Esophagus (tissue), 2 donors: ENCODE results near the gene FAM163B. TPM values are rescaled to one million over a fixed set of nuclear protein-coding genes. Genes with fewer than 3 reads are reported as not detected.

Experiments
- H3K27ac ChIP-seq, 2 donors: one replicate each; pipeline ENCODE4 v1.5.1; 2013; ENCODE audit warnings: low read depth in 2 of 2, mild to moderate bottlenecking in 2 of 2, inconsistent platforms in 1 of 2, low read length in 1 of 2, moderate library complexity in 1 of 2
- H3K27me3 ChIP-seq, 2 donors: one replicate each; pipeline ENCODE4 v1.6.1; 2013; ENCODE audit warnings: low read length in 2 of 2, control low read depth in 1 of 2, mild to moderate bottlenecking in 1 of 2; ENCODE audit not compliant: insufficient read depth in 2 of 2, control insufficient read depth in 1 of 2
- H3K36me3 ChIP-seq, 2 donors: one replicate each; pipeline ENCODE4 v1.6.1; 2013; ENCODE audit warnings: low read length in 1 of 2; ENCODE audit not compliant: control insufficient read depth in 2 of 2, insufficient read depth in 2 of 2
- H3K4me1 ChIP-seq, 2 donors: one replicate each; pipeline ENCODE4 v1.6.1; 2013; ENCODE audit warnings: low read length in 1 of 2; ENCODE audit not compliant: control insufficient read depth in 2 of 2, insufficient read depth in 2 of 2
- H3K4me3 ChIP-seq, 2 donors: one replicate each; pipeline ENCODE4 v1.5.1; 2013; ENCODE audit warnings: low read length in 2 of 2, mild to moderate bottlenecking in 2 of 2, low read depth in 1 of 2, moderate library complexity in 1 of 2
- H3K9me3 ChIP-seq, 2 donors: one replicate each; pipeline ENCODE4 v1.6.1; 2013; ENCODE audit warnings: mild to moderate bottlenecking in 2 of 2, low read depth in 1 of 2, low read length in 1 of 2, moderate library complexity in 1 of 2; ENCODE audit not compliant: control insufficient read depth in 2 of 2, insufficient read depth in 1 of 2
- WGBS, 2 donors: extraction: QIAGEN DNeasy Blood & Tissue Kit; methylation state at CpG; one replicate each; pipeline ENCODE4 v1.1.7; 2013; 5-methylcytosine and 5-hydroxymethylcytosine counted together
- polyA plus RNA-seq, 2 donors: library from polyadenylated mRNA; stranded (reverse); fragments of 200-250 nt; gene quantifications; one replicate each; pipeline ENCODE4 v1.2.3, GENCODE V29; 2013
- donor health status: healthy with polysubstance abuse.
- donor health status: Bipolar disorder and iron deficiency.

Gene FAM163B
- polyA plus RNA-seq, 2 donors, result not detected

- H3K9me3 ChIP-seq, result no peaks in the 10 kb centered on the region
- H3K4me1 ChIP-seq, result peaks cover 2 to 7% of the 10 kb centered on the region in 2 donors
- WGBS, 2 donors, result 91% methylated on average over 9 of the region's 9 CpGs
- no peak overlapping the region for H3K4me3 ChIP-seq
- no peaks in the 10 kb centered on the region for H3K27me3 ChIP-seq
- H3K36me3 ChIP-seq, result no peaks in the 10 kb centered on the region
- H3K27ac ChIP-seq, result no peak overlapping the region
These were observed 72.7 kb downstream of the FAM163B start for GRCh38 chr9:133536536-133536935.

- no peak overlapping the region for H3K27ac ChIP-seq
- no peaks in the 10 kb centered on the region for H3K27me3 ChIP-seq
- no peaks in the 10 kb centered on the region for H3K9me3 ChIP-seq
- H3K36me3 ChIP-seq, result no peaks in the 10 kb centered on the region
- H3K4me1 ChIP-seq, result peaks cover 2 to 7% of the 10 kb centered on the region in 2 donors
- WGBS, 2 donors, result 78 to 86% methylated on average over 11 of the region's 11 CpGs
- H3K4me3 ChIP-seq, result no peak overlapping the region
These were observed 73.1 kb downstream of the FAM163B start for GRCh38 chr9:133536080-133536479.

GRCh38 chr9:133535306-133535877 lies 73.8 kb downstream of the FAM163B start:
- Histone ChIP-seq H3K36me3 (no peaks in the 10 kb centered on the region), H3K9me3 (no peaks in the 10 kb centered on the region), H3K27ac (no peak overlapping the region), H3K27me3 (no peaks in the 10 kb centered on the region), H3K4me3 (no peak overlapping the region), H3K4me1 (peaks cover 2 to 7% of the 10 kb centered on the region in 2 donors)
- 53 to 55% methylated on average over 11 to 13 of the region's 13 CpGs for WGBS, 2 donors

GRCh38 chr9:133534346-133535291 lies 74.6 kb downstream of the FAM163B start, which contains the start of gene ADAMTSL2:
ADAMTSL2 (plus strand) TSS chr9:133534704; CDS start chr9:133536713, 2,009 bp downstream.
- Histone ChIP-seq H3K27me3 (no peaks in the 10 kb centered on the region), H3K27ac (no peak within 1 kb of the TSS)

GRCh38 chr9:133533857-133534256 lies 75.3 kb downstream of the FAM163B start:
- no peak overlapping the region for H3K27ac ChIP-seq
- H3K36me3 ChIP-seq, result no peaks in the 10 kb centered on the region
- no peaks in the 10 kb centered on the region for H3K9me3 ChIP-seq
- H3K4me1 ChIP-seq, result peaks cover 2 to 8% of the 10 kb centered on the region in 2 donors
- H3K27me3 ChIP-seq, result no peaks in the 10 kb centered on the region
- H3K4me3 ChIP-seq, result no peak overlapping the region
- 40 to 51% methylated on average over 8 to 9 of the region's 9 CpGs for WGBS, 2 donors

More at GRCh38 chr9:133534346-133535291, 74.6 kb downstream of the FAM163B start, which contains the start of gene ADAMTSL2:
- 4 to 6% methylated on average over 59 to 70 of the region's 70 CpGs for WGBS, 2 donors
- no peaks in the 10 kb centered on the region for H3K9me3 ChIP-seq
- H3K4me1 ChIP-seq, result peaks cover 2 to 7% of the 10 kb centered on the region in 2 donors
- H3K4me3 ChIP-seq, result peak within 1 kb of the TSS in 1 of 2 donors; percentile 33
- H3K36me3 ChIP-seq, result no peaks in the 10 kb centered on the region

- Histone ChIP-seq H3K27ac (no peak overlapping the region), H3K27me3 (no peaks in the 10 kb centered on the region), H3K9me3 (no peaks in the 10 kb centered on the region), H3K4me1 (peaks cover 2 to 4% of the 10 kb centered on the region in 2 donors), H3K36me3 (no peaks in the 10 kb centered on the region), H3K4me3 (no peak overlapping the region)
- WGBS, 2 donors, result 50 to 61% methylated on average over 20 of the region's 20 CpGs
These were observed 76.1 kb downstream of the FAM163B start for GRCh38 chr9:133532937-133533668.

GRCh38 chr9:133531293-133531692 lies 77.9 kb downstream of the FAM163B start:
- no peak overlapping the region for H3K4me3 ChIP-seq
- H3K27ac ChIP-seq, result no peak overlapping the region
- H3K36me3 ChIP-seq, result no peaks in the 10 kb centered on the region
- peaks cover 2 to 9% of the 10 kb centered on the region in 2 donors for H3K4me1 ChIP-seq
- no peaks in the 10 kb centered on the region for H3K9me3 ChIP-seq
- no peaks in the 10 kb centered on the region for H3K27me3 ChIP-seq
- WGBS, 2 donors, result 77% methylated on average over 9 of the region's 9 CpGs

- 83 to 90% methylated on average over 7 of the region's 7 CpGs for WGBS, 2 donors
- Histone ChIP-seq H3K27me3 (no peaks in the 10 kb centered on the region), H3K4me3 (no peak overlapping the region), H3K4me1 (peaks cover 0 to 9% of the 10 kb centered on the region in 2 donors), H3K27ac (no peak overlapping the region), H3K9me3 (no peaks in the 10 kb centered on the region), H3K36me3 (no peaks in the 10 kb centered on the region)
These were observed 79.3 kb downstream of the FAM163B start for GRCh38 chr9:133529874-133530273.

- Histone ChIP-seq H3K4me1 (peaks cover 0 to 9% of the 10 kb centered on the region in 2 donors), H3K4me3 (no peak overlapping the region), H3K9me3 (no peaks in the 10 kb centered on the region), H3K27me3 (no peaks in the 10 kb centered on the region), H3K27ac (no peak overlapping the region), H3K36me3 (no peaks in the 10 kb centered on the region)
- 80 to 88% methylated on average over 7 of the region's 7 CpGs for WGBS, 2 donors
These were observed 79.7 kb downstream of the FAM163B start for GRCh38 chr9:133529457-133529856.
